Forelimb muscle (tissue), 1 donor: ENCODE measurements around the gene AGPAT4. TPM values are rescaled to one million over a fixed set of nuclear protein-coding genes. Genes with fewer than 3 reads are reported as not detected.

Experiments used
- DNase-seq: peaks from one replicate; pipeline ENCODE4 v3.0.0-alpha.2; 2013; ENCODE audit warnings: low read depth
- polyA plus RNA-seq: library from polyadenylated mRNA; unstranded; fragments of 120-200 nt; gene quantifications from one replicate; pipeline ENCODE4 v1.2.1, GENCODE V29; 2013; ENCODE audit not compliant: insufficient read length

The AGPAT4 gene
- polyA plus RNA-seq, 1 donor = 9.8 TPM

- no peak for DNase-seq
These were observed 107.7 kb downstream of the AGPAT4 start for GRCh38 chr6:161166176-161166575.

GRCh38 chr6:161164182-161164625 is 109.7 kb downstream of the AGPAT4 start:
- DNase-seq = no peak

- DNase-seq = no peak
These were observed 110.2 kb downstream of the AGPAT4 start for GRCh38 chr6:161163466-161164181.

- DNase-seq = no peak
These were observed 111.1 kb downstream of the AGPAT4 start for GRCh38 chr6:161162722-161163121.

GRCh38 chr6:161161889-161162624 is 111.8 kb downstream of the AGPAT4 start:
- no peak for DNase-seq

GRCh38 chr6:161161121-161161520 is 112.7 kb downstream of the AGPAT4 start:
- DNase-seq = no peak

- no peak for DNase-seq
These were observed 119.0 kb downstream of the AGPAT4 start for GRCh38 chr6:161154796-161155335.

GRCh38 chr6:161153725-161154124 is 120.1 kb downstream of the AGPAT4 start:
- no peak for DNase-seq

GRCh38 chr6:161152907-161153662 is 120.8 kb downstream of the AGPAT4 start:
- DNase-seq = no peak

- no peak for DNase-seq
These were observed 121.4 kb downstream of the AGPAT4 start for GRCh38 chr6:161152527-161152862.

GRCh38 chr6:161151660-161152526 is 122.0 kb downstream of the AGPAT4 start:
- DNase-seq = no peak

GRCh38 chr6:161151059-161151645 is 122.7 kb downstream of the AGPAT4 start:
- no peak for DNase-seq

GRCh38 chr6:161150566-161150965 is 123.3 kb downstream of the AGPAT4 start:
- DNase-seq = no peak

GRCh38 chr6:161150136-161150535 is 123.7 kb downstream of the AGPAT4 start:
- no peak for DNase-seq

GRCh38 chr6:161143663-161144430 is 130.0 kb downstream of the AGPAT4 start:
- no peak for DNase-seq

- DNase-seq = no peak
These were observed 130.9 kb downstream of the AGPAT4 start for GRCh38 chr6:161142957-161143296.

GRCh38 chr6:161141173-161141572 is 132.7 kb downstream of the AGPAT4 start:
- DNase-seq = no peak

- DNase-seq = no peak
These were observed 133.3 kb downstream of the AGPAT4 start for GRCh38 chr6:161140554-161140875.

GRCh38 chr6:161139766-161140553 is 133.9 kb downstream of the AGPAT4 start:
- no peak for DNase-seq
